DND-41 (cell line): ENCODE measurements around the gene METTL26.
A peak's percentile ranks its signal among the peaks of the same experiment; 100 is the strongest.

ENCODE experiments used
- ATAC-seq: fragments of 200-7000 bp; cut with Tn5 transposase; 3 replicates; pipeline ENCODE4 v1.9.1; 2021; ENCODE audit warnings: low read depth; ENCODE audit not compliant: insufficient read depth
- DNase-seq: peaks from one replicate; pipeline ENCODE4 v3.0.0-alpha.2; 2020
- H2AFZ ChIP-seq: 2 replicates; pipeline ENCODE4 v1.6.0; 2012; ENCODE audit warnings: low read depth, low read length
- H3K27ac ChIP-seq: 2 replicates; pipeline ENCODE4 v1.5.1; 2012; ENCODE audit warnings: low read length, inconsistent platforms
- H3K27me3 ChIP-seq: fragments of 200-600 bp; sonication (generic); 2 replicates; pipeline ENCODE4 v1.6.0; 2012; ENCODE audit warnings: low read length, mild to moderate bottlenecking, inconsistent platforms; ENCODE audit not compliant: insufficient read depth, poor library complexity
- H3K36me3 ChIP-seq: 2 replicates; pipeline ENCODE4 v1.5.1; 2012; ENCODE audit warnings: low read length, inconsistent platforms; ENCODE audit not compliant: insufficient read depth
- H3K4me1 ChIP-seq: 2 replicates; pipeline ENCODE4 v1.5.1; 2012; ENCODE audit warnings: mild to moderate bottlenecking, low read length; ENCODE audit not compliant: insufficient read depth
- H3K4me2 ChIP-seq: 2 replicates; pipeline ENCODE4 v1.6.0; 2012; ENCODE audit warnings: mild to moderate bottlenecking, moderate library complexity, low read length, inconsistent platforms; ENCODE audit not compliant: insufficient read depth
- H3K4me3 ChIP-seq, 2 experiments: fragments of 200-600 bp in 1 of 2; shearing (Covaris generic) in 1 of 2; 2 replicates each; pipeline ENCODE4 v1.5.1; 2012 to 2016; ENCODE audit warnings: inconsistent platforms in 2 of 2, low read length in 2 of 2, mild to moderate bottlenecking in 2 of 2, low read depth in 1 of 2, moderate library complexity in 1 of 2
- H3K79me2 ChIP-seq: 2 replicates; pipeline ENCODE4 v1.6.0; 2012; ENCODE audit warnings: low read length, inconsistent platforms; ENCODE audit not compliant: insufficient read depth
- H3K9ac ChIP-seq: 2 replicates; pipeline ENCODE4 v1.6.0; 2012; ENCODE audit warnings: low read depth, mild to moderate bottlenecking, inconsistent platforms, low read length, moderate library complexity
- H3K9me3 ChIP-seq: 2 replicates; pipeline ENCODE4 v1.5.1; 2012; ENCODE audit warnings: low read length, moderate library complexity, mild to moderate bottlenecking, inconsistent platforms; ENCODE audit not compliant: insufficient read depth, severe bottlenecking
- H4K20me1 ChIP-seq: 2 replicates; pipeline ENCODE4 v1.6.0; 2012; ENCODE audit warnings: low read length; ENCODE audit not compliant: insufficient read depth
- EZH2 ChIP-seq: IDR thresholded peaks from 3 replicates; pipeline ENCODE4 v1.6.1; 2012; ENCODE audit warnings: borderline replicate concordance, low read depth, mild to moderate bottlenecking, moderate library complexity, low read length, inconsistent platforms; ENCODE audit not compliant: severe bottlenecking
- TF ChIP-seq, protein P1 (sequence below): IDR thresholded peaks from 2 replicates; pipeline ENCODE4 v1.5.1; 2012; ENCODE audit warnings: borderline replicate concordance, low read length, moderate library complexity, mild to moderate bottlenecking; ENCODE audit not compliant: poor library complexity, severe bottlenecking; ENCODE audit errors: extremely low read depth

The METTL26 gene

DNA sequence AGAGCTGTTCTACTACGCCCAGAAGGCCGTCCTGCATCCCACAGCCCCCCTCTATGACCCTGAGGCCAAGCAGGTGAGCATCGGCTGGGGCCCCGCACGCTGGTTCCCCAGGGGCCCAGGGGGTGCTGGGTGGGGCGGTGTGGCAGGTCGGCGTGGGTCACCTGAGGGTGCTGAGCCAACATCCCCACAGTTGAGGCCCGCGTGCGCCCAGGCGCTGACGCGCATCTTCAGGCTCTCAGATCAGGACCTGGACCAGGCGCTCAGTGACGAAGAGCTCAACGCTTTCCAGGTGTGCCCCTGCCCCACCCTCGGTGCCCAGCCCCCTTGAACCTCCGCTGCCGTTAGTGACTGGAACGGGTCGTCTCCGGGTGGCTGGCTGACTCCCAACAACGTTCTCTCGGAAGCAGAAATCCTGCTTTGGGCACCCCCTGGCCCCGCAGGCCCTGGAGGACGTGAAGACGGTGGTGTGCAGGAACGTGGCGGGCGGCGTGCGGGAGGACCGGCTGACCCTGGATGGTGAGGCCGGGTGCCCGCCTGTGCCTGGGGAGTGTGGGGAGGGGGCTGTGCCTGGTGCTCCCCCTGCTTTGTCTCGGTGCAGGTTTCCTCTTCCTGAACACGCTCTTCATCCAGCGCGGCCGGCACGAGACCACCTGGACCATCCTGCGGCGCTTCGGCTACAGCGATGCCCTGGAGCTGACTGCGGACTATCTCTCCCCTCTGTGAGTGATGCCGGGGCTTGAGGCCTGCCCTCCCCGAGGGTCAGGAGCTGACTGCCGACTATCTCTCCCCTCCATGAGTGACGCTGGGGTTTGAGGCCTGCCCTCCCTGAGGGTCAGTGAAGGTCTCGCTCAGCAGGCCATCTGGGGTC, 34.6 kb upstream of the METTL26 start:
- Histone ChIP-seq H3K27me3 (no peaks in the 10 kb centered on the region), H3K9ac (no peak overlapping the region), H3K27ac (no peak overlapping the region), H3K9me3 (no peaks in the 10 kb centered on the region), H3K79me2 (peaks cover 40% of the 10 kb centered on the region), H3K36me3 (peaks cover 73% of the 10 kb centered on the region), H3K4me2 (peak overlapping the region; percentile 95; the same call in 1 of the 2 replicates), H3K4me1 (peaks cover 31% of the 10 kb centered on the region), H4K20me1 (peaks cover 53% of the 10 kb centered on the region), H3K4me3 (no peak overlapping the region), H2AFZ (no peak overlapping the region)
- DNase-seq (no peak), ATAC-seq (no peak)
- no peak for TF ChIP-seq EZH2
- TF ChIP-seq, protein P1, sequence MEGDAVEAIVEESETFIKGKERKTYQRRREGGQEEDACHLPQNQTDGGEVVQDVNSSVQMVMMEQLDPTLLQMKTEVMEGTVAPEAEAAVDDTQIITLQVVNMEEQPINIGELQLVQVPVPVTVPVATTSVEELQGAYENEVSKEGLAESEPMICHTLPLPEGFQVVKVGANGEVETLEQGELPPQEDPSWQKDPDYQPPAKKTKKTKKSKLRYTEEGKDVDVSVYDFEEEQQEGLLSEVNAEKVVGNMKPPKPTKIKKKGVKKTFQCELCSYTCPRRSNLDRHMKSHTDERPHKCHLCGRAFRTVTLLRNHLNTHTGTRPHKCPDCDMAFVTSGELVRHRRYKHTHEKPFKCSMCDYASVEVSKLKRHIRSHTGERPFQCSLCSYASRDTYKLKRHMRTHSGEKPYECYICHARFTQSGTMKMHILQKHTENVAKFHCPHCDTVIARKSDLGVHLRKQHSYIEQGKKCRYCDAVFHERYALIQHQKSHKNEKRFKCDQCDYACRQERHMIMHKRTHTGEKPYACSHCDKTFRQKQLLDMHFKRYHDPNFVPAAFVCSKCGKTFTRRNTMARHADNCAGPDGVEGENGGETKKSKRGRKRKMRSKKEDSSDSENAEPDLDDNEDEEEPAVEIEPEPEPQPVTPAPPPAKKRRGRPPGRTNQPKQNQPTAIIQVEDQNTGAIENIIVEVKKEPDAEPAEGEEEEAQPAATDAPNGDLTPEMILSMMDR: no peak

DNA sequence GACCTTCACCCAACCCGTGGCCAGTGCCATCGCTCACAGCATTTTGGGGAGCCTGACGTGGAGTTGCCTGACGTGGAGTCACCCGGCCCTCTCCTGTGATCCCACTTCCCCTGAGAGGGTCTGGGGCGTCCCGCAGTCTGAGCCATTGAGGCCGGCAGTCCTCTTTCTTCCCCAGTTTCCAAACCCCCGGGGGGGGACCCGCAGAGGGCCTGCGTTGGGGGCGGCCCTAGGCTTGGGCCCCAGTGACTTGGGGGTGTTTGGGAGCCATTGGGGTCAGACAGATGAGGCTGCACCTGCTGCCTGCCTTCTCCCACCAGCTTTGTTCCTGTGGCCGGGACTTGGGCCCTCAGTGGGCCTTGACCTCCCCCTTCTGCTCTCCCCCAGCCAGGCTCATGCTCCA, 33.6 kb upstream of the METTL26 start:
- Histone ChIP-seq H3K27ac (no peak overlapping the region), H3K27me3 (no peaks in the 10 kb centered on the region), H2AFZ (no peak overlapping the region), H3K79me2 (peaks cover 40% of the 10 kb centered on the region), H3K9me3 (no peaks in the 10 kb centered on the region), H3K4me3 (peak overlapping the region in 1 of 2 experiments; percentile 96; a peak in 2 of 4 replicates), H4K20me1 (peaks cover 46% of the 10 kb centered on the region), H3K4me2 (peak overlapping the region; percentile 95), H3K9ac (peak overlapping the region; percentile 99; the same call in 1 of the 2 replicates), H3K36me3 (peaks cover 73% of the 10 kb centered on the region), H3K4me1 (peaks cover 31% of the 10 kb centered on the region)
- TF ChIP-seq EZH2: no peak
- TF ChIP-seq, protein P1: no peak
- ATAC-seq (no peak), DNase-seq (no peak)

DNA sequence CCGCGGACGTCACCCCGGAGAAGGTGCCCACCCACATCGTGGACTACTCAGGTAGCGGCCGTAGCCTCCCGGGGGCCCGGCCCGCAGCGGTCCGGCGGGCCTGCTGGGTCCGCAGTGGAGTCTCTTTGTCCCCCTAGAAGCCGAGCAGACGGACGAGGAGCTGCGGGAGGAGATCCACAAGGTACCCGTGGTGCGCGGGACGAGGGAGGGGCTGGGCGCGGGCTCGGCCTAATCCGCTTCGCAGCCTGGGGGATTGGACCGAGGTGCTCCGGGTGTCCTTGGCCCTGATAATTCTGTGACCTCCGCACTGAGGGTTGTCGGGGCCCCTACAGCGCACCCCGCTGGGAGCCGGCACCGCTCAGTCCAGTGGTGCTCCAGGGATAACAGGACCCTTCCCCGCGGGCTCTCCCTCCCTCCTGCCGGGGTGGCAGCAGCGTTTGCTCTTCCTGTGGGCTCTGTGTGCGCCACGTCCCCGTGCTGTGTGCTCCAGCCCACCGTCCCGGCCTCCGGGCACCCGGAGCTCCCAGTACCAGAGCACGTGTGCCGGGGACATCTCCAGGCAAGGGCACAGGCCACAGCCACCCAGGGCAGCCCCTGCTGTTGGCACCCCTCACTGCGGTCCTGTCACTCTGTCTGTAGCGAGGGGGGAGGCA, 32.5 kb upstream of the METTL26 start:
- H2AFZ ChIP-seq: peak overlapping the region; percentile 95
- H4K20me1 ChIP-seq: peaks cover 40% of the 10 kb centered on the region
- TF ChIP-seq, protein P1: no peak
- TF ChIP-seq EZH2: no peak
- H3K4me1 ChIP-seq: peaks cover 31% of the 10 kb centered on the region
- no peak for DNase-seq
- peaks cover 73% of the 10 kb centered on the region for H3K36me3 ChIP-seq
- peak; percentile 18 for ATAC-seq
- no peaks in the 10 kb centered on the region for H3K9me3 ChIP-seq
- peak overlapping the region; percentile 99 for H3K9ac ChIP-seq
- peaks cover 40% of the 10 kb centered on the region for H3K79me2 ChIP-seq
- H3K27me3 ChIP-seq: no peaks in the 10 kb centered on the region
- peak overlapping the region; percentile 96 to 97; a peak in 3 of 4 replicates for H3K4me3 ChIP-seq
- peak overlapping the region; percentile 95 for H3K4me2 ChIP-seq
- H3K27ac ChIP-seq: peak overlapping the region; percentile 78
